ENCODE measurements around the gene AEBP2.
"Not testable (repeated sequence)": the region's sequence is repeated elsewhere in the genome, so short reads cannot be mapped to it uniquely, and the experiment has no call there.

AEBP2 gene

DNA sequence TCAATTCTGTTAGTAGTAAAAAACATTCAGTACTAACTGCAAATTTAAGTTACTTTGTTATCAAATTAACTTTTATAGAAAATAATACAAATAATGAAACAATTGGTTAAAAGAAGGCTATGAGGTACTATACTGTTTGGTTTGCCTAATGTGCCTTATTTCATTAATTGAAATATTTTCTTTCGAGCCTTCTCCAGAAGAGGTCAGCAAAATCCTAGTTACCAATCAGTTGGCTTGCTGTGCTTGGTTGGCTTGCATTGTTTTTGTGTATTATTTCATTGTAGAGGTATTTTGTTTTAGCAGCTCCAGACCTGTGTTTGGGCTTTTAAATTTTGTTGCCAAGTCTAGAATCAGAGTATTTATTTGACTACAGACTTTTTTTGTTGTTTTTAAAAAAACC, 68.5 kb downstream of the AEBP2 start:
- no peak for DNase-seq (ENCODE audit: low spot score)

DNA sequence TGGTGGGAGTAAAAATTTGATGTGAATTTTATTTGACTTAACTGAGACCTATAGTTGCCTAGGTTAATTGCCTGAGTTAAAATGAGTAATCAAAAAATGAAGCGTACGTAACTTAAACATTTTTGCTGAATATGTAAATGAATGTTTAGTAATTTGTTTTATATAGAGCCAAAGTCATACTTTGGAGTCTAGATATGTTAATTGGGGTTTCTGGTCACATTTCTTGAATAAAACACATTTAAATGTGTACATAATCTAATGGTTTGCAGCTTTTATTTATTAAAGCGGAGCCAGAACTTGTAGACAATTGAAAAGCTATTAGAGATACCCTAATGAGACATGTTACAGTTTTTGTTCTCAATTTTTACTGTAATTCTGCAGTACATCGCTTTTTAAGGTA, 71.2 kb downstream of the AEBP2 start:
- no peak for DNase-seq (ENCODE audit: low spot score)

DNA sequence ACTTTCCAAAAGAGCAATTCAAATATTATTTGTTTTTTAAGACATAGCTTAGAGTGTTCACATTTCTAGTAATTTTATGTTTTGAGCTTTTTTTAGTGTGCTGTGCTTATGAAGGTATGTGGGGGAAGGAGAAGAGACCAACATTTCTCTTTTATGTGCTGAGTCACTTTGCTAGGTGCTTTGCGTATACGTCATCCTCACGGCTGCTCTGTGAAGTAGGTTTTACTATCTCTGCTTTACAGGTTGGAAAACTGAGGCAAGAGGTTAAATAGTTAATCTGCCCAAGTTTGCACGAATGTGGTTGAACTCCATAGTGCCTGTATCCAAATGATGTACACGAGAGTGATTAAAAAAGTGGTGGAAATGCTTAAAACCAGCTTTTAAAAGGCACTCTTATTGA, 75.9 kb downstream of the AEBP2 start:
- DNase-seq (ENCODE audit: low spot score): no peak

DNA sequence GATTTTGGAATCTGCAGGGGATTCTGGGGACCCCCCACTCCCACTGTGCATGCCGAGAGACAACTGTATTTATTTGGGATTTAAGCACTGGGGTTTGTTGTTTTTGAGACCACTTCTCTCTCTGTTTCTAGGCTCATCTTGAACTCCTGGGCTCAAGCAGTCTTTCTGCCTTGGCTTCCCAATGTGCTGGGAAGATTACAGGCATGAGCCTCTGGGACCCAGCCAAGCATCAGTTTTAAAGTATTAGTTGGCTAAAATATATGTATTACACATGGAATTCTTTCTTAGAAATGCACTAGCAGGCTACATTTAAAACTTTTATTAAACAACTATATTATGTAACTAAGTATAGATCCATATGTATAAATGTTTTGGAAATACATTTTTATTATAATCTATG, 78.3 kb downstream of the AEBP2 start:
- DNase-seq (ENCODE audit: low spot score): no peak

DNA sequence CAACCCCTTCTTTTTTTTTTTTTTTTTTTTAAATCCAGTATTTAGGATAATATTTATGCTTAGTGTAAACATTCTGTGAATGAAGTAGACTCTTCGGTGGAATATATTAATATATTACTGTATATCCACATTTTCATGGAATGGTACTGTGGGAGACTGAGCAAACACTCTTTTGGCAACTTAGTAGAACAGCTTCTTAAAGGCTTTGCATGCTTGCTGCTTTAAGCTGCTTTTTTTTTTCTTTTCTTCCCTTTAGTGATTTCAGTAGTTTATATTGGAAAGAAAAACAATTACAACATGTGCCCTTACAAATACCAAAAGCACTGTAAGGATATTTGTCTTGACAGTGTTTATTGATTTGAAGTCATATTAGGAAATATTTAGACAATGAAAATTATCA, 78.9 kb downstream of the AEBP2 start:
- DNase-seq (ENCODE audit: low spot score): no peak

DNA sequence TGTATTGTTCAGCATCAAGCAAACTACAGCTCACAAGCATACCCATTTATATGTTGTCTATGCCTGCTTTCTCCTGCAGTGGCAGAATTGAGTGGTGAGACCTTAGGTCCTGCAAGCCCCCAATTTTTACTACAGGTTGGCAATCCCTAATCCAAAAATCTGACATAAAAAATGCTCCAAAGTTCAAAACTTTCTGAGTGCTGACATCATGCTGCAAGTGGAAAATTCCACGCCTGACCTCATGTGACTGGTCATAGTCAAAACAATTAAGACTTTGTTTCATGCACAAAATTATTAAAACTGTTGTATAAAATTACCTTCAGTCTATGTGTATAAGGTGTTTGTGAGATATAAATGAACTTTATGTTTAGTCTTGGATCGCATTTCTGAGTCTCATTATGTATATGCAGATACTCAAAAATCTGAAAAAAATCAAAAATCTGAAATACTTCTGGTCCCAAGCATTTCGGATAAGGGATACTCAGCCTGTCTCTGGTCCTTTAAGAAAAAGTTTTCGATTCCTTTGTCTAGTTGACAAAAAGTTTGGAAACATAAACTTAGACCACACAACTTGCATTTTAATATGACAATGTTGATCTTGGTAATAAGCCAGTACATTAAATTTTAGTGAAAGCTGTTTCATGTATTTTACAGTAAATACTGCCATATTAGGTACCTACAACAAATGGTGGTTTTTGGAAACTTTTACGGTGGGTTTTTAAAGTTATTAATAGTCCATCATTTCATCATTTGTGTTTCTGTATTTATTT, 81.5 kb downstream of the AEBP2 start:
- no peak for DNase-seq (ENCODE audit: low spot score)

DNA sequence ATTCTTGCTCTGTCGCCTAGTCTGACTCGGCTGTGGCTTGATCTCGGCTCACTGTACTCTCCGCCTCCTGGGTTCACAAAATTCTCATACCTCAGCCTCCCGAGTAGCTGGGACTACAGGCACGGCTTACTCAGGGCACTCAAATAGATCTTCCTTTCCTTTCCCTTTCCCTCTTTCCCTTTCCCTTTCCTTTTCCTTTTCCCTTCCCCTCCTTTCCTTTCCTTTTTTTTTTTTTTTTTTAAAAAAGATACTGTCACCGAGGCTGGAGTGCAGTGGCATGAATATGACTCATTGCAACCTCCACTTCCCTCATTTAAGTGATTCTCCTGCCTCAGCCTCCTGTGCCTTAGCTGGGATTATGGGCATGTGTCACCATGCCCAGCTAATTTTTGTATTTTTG, 86.0 kb downstream of the AEBP2 start:
- DNase-seq (ENCODE audit: low spot score): no peak

DNA sequence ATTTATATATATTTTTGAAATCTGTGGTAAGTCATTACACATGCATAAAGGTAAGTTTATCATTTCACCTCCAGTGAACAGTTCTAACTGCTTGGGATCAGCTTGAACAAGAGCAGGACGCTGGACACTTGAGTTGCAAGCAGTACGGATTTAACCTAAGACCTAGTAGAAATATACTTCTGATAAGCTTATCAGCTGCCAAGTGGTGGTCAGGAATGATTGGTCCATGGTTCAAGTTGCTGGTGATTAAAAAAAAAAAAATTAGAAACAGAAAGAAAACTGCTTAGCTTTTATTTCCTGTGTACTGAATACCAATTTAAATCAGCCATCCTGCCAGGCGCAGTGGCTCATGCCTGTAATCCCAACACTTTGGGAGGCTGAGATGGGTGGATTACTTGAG, 88.6 kb downstream of the AEBP2 start:
- DNase-seq (ENCODE audit: low spot score): no peak

DNA sequence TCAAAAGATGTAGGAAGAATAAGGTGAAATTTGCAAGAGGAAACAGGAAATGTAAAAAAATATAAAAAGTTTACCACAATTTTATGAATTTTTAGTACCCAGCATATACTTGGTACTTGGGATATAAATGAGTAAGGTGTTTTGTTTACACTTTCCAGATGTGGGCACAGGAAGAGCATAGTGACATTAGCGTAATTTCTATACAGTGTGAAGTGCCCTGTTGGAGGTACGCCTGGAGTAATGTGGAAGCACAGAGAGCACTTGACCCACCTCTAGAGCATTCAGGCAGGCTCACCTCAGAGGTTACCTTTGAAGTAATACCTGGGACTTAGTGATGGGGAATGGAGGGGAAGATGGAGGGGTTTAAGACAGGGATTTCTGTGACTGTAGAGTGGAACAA, 89.5 kb downstream of the AEBP2 start:
- DNase-seq (ENCODE audit: low spot score): no peak

DNA sequence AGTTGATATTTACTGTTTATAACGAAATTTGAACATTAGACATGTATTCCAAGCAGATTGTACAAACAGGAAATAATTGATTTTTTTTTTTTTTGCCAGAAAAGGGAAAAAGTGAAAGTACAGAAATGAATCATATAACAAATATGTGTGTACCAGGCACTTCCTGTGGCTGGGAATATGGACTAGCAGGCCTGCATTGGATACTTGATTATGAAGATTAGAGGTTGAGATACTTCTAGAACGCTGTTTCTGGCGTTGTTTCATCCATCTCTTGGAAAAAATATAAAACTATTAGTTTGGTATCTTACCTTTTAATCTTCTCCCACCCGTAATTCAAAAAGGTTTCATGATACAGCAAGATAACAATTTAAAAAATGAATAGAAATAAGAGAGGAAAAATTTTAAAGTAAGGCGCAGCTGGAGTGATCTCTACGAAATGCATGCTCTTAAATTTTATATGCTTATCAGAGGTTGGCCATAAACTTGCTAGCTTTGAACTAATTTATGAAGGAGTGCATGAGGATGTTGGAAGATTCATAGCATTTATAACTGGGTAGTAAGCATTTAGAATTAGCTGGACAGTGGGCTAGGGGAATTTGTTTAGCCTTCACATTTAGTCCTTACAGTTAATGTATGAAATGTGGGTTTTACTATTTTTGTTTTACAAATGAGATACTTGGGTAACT, 90.8 kb downstream of the AEBP2 start:
- no peak for DNase-seq (ENCODE audit: low spot score)

DNA sequence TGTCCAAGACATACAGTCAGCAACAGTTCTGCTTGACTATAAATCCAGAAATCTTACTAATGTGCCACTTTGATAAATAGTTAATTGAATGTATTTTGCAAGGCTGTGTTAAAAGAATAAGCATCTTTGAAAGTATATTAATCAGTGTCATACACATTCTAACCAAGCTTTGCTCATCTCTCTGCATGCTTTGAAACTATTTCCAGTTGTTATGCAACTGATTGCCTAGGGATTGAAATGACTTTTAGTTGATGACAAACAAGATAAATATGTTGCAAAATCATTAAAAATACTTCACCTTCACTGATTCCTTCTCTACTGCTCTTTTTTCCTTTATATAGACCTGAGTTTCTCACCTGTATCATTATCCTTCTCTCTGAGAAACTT, 91.3 kb downstream of the AEBP2 start:
- DNase-seq (ENCODE audit: low spot score): no peak

DNA sequence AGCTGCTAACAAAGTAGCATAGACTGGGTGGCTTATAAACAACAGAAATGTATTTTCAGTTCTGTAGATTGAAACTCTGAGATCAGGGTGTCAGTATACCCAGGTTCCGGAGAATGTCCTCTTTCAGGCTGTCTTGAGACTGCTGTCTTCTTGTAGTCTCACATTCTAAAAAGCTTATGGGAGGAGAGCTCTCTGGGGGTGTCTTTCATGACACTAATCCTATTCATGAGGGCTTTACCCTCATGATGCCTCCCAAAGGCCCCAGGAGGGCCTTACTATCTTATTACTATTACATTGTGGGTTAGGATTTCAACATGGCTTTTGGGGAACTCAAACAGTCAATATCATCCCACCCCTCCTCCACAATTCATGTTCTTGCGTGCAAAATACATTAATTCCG, 94.3 kb downstream of the AEBP2 start:
- no peak for DNase-seq (ENCODE audit: low spot score)

DNA sequence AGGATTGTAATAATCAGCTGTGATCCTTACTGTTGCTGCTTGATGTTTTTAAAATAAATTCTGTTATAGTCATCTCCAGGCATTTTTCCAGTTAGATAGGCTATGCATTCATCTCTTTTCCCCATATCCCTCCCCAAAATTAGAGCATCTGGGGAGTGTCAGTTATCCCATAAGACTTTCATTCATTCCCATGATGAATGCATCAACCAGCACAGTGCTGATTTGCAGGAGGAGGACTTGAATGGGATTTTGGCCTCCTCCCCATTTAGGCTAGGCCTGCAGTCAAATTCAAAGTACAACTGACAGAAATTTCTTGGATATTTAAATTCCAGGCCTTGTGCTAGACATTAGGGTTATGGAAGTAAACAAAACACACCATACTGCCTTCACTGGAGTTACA, 99.8 kb downstream of the AEBP2 start:
- no peak for DNase-seq (ENCODE audit: low spot score)

DNA sequence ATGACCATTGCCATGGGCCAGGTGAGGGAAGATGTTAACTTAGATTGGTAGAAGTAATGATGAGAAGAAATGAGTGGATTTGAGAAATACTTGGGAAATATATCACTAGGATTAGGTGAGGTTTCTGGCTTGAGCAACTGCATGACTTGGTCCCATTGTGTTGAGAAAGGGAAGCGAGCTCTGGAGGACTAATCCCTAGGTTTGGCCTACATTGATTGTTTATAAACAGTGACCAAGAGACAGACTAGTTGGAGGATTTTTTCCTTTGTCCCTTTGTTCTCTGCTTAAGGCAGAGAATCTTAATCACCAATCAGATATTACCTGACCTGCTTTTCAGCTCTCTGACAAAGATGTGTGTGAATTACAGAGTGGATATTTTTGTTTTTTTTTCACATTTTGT, 100.5 kb downstream of the AEBP2 start:
- DNase-seq (ENCODE audit: low spot score): no peak

DNA sequence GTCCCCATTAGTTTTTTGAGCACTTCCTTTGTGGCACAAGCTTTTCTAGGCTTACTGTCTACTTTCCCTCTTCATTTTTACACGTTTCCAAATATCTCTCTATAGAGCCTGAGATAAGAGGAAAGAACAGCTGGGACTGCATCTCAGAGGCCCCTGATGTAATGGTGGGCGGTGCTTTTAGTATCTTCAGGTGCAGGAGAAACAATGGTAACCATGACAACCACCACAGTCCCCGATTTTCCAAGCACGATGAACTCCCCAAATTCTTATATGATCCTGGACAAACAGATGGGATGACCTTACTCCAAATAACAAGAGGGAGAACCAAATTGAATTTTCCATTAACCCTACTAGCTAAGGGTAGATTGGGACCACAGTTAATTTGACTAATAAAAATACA, 103.3 kb downstream of the AEBP2 start:
- no peak for DNase-seq (ENCODE audit: low spot score)

DNA sequence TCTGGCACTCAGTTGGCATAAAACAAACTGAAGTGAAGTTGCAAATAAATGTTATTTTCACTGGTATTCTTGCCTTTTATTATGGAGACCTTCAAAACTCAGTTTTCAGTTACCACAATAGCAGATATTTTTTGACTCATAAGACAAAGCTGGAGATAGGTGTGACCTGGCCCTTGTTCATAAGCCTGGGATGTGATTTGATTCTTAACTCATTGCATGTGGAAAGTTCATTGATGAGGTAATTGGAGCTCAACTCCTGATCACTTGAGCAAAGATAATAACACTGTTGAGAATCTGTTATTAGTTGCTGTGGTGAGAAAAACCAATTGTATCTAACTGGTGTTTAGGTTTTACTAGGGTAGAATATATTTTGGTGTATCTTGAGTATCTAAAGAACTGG, 105.1 kb downstream of the AEBP2 start:
- no peak for DNase-seq (ENCODE audit: low spot score)

DNA sequence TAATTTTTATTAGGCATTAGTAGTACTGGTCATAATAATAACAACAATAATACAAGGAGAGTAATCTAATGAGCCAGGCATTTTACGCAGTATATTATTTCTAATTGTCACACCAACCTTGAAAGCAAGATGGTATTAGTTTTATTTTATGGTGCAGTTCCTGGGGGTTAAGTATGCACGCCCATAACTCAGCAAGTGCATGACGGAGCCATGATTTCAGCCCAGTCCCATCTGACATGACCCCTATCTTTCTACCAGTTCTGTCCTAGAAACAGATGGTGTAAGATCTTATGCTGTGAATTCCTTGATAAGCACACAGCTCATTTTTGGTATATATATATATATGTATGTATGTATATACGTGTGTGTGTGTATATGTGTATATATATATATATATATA, 106.0 kb downstream of the AEBP2 start:
- DNase-seq (ENCODE audit: low spot score): no peak

DNA sequence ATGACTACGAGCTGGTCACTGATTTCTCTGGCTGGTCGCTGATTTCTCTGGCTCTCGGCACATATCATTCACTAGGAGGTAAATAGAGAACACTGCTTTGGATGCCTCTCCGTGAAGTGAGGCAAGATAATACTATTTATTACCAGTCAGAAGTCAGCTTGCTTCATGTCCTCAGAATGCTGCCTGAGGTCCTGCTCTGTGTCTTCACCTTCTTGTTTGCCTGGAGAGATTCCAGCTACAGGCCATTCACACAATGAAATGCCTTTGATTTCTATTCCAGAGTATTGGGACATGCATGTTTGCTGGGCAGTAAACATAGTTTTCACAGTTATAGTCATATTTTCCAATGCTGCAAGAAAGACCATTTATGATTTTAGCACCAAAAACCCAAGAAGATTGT, 106.7 kb downstream of the AEBP2 start:
- no peak for DNase-seq (ENCODE audit: low spot score)

DNA sequence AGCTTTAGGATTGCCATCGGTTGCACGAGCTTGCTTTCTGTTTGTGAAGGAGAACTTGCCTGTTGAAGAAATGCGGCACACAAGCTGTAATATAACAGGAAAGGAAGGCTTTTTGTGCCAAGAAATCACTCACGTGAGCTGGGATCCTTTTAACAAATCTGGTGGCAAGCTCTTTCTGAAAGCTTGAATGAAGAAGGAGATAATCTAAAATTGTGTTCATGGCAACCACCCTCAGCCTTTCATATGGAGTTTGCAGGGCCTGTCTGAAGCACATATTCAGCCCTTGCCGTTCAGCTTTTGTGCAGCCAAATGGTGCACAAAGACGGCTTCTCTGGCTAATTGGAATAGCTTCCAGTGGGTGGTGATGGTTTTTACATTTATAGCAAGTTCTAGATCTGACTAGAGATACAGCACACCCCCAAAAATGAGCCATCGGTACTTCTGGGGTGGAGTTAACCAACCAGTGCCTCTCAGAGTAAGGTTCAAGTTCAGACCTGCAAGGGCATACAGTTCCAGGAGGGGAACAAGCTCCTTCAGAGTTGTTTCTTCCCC, 107.4 kb downstream of the AEBP2 start:
- no peak for DNase-seq (ENCODE audit: low spot score)

DNA sequence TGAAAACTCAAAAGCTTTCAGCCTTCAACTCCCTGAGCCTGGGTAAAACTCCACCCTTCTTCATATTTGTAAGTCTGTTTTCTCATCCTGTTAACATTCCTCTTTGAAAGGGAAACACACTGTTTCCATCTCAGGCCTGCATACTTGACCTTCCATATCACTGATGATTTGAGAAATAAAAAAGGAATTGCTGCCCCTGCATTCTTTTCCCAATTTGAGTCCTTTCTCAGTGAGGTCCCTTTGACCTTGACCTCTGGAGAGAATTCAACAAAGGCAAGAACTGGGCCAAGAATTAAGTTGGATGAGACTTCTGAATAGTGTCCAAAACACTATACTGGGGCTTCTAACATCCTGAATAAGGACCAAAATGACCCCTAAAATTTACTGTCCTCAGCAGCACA, 108.0 kb downstream of the AEBP2 start:
- no peak for DNase-seq (ENCODE audit: low spot score)

DNA sequence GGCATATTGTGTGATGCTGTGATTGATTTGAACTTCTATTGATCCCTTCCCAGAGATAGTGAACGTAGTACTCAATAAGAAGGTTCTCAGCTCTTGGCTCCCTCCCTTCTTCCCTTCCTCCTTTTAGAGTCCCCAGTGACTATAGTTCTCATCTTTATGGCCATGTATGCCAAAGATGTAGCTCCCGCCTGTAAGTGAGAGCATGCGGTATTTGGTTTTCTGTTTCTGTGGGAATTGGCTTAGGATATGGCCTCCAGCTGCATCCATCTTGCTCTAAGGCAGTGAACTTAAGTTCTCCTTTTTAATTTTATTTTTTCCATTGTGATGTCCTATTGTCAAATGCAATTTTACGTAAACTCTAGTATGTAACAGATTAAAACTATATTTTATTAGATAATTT, 109.5 kb downstream of the AEBP2 start:
- DNase-seq (ENCODE audit: low spot score): no peak

DNA sequence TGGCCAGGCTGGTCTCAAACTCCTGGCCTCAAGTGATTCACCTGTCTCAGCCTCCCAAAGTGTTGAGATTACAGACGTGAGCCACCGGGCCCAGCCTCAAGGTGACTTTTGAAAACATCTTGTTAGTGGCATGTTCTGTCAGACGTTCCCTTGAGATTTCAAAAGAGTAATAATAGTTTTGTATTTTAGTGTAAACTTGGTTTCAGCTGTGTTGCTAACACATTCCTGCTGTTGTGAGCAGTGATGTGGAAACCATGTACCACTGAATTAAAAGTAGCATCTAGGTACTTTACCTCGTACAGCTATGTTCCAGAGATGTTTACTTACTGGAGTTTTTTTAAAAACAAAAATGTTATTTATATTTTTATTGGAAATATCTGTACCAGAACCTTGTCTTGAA, 111.3 kb downstream of the AEBP2 start:
- DNase-seq (ENCODE audit: low spot score): no peak

DNA sequence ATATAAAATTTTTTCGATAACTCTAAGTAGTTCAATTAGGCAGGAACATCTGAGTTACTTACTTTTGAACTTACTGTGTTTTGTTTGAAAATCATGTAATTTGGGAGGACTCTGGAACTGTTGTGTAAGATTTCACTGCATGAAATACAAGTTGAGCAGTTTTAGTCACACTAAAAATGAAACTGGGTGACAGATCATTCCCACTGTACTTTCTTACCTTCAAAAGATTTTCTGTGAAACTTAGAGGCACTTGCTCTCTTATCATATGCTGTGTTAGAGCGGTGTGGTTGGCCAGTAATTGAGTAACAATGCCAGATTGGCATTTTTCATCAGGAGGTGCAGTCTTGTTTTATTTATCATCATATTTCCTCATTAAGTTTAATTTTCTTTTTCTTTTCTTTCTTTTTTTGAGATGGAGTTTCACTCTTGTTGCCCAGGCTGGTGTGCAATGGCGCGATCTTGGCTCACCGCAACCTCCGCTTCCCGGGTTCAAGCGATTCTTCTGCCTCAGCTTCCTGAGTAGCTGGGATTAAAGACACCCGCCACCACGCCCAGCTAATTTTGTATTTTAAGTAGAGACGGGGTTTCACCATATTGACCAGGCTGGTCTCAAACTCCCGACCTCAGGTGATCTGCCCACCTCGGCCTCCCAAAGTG, 113.3 kb downstream of the AEBP2 start:
- DNase-seq (ENCODE audit: low spot score): not testable (repeated sequence)
